Activated CD4-positive, alpha-beta T cell treated with anti-CD3 and anti-CD28 coated beads for 36 hours (primary cell): ENCODE data around the gene MRPL39. TPM values are rescaled to one million over a fixed set of nuclear protein-coding genes. Genes with fewer than 3 reads are reported as not detected.

Experiments
- ATAC-seq: fragments of 200-7000 bp; cut with Tn5 transposase; one replicate; pipeline ENCODE4 v1.10.0; 2021; ENCODE audit warnings: mild to moderate bottlenecking, moderate library complexity
- CTCF ChIA-PET: fragments of 350-600 bp; sonication (Branson Sonifier 250); formaldehyde crosslinking; loops from one replicate; lab custom pipeline; 2021; ENCODE audit warnings: antibody characterized with exemption; lab: Charles Lee
- POLR2A ChIA-PET: fragments of 350-600 bp; sonication (Branson Sonifier 250); formaldehyde crosslinking; loops from one replicate; lab custom pipeline; 2021; ENCODE audit warnings: antibody characterized with exemption, inconsistent platforms; lab: Charles Lee
- DNase-seq: peaks from one replicate; pipeline ENCODE4 v3.0.0-alpha.2; 2020
- H3K27ac Mint-ChIP-seq: one replicate; pipeline ENCODE4 v1.8.0; 2021; ENCODE audit warnings: mixed read lengths
- H3K27me3 Mint-ChIP-seq: one replicate; pipeline ENCODE4 v1.8.0; 2021; ENCODE audit warnings: mixed read lengths
- H3K36me3 Mint-ChIP-seq: one replicate; pipeline ENCODE4 v1.8.0; 2021; ENCODE audit warnings: low read depth, mixed read lengths
- H3K4me1 Mint-ChIP-seq: one replicate; pipeline ENCODE4 v1.8.0; 2021; ENCODE audit warnings: mixed read lengths
- H3K4me3 Mint-ChIP-seq: one replicate; pipeline ENCODE4 v1.8.0; 2021; ENCODE audit warnings: mild to moderate bottlenecking, moderate library complexity, mixed read lengths
- H3K9me3 Mint-ChIP-seq: one replicate; pipeline ENCODE4 v1.8.0; 2021; ENCODE audit warnings: low read depth, mixed read lengths
- intact Hi-C, 2 experiments: fragments of 100-400 bp; cut with DNase I in 1 of 2; cut with micrococcal nuclease in 1 of 2; formaldehyde crosslinking; loops; one replicate each; pipeline versions ENCODE4 v1.14.2 to v1.15.1; 2022 to 2024; cut with DNase I, micrococcal nuclease
- total RNA-seq, 2 experiments: library from RNA; stranded (reverse); gene quantifications; one replicate each; pipeline ENCODE4 v1.2.3, GENCODE V29; 2021

The MRPL39 gene
- total RNA-seq, 2 experiments from 2014 or later, result 78.4 to 84.5 TPM

DNA sequence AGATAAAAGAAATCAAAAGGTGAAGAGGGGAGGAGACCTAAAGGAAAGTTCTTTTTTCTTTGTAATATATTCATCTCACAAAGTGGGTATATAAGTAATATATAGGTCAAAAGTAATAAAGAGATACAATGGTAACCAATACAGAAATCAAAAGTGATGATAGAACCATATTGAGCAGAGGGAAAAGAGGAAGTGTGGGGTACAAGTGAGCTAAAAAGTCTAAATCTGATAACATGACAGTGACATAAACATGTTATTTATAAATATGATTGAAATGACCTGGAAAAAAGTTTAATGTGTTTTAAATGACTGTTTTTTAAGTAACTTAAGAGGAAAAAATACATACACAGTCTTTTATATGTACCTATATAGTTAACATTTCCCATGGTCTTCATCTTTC is 70.5 kb downstream of the MRPL39 start:
- ChIA-PET POLR2A (interaction anchor here (0.8 to 1.0 kb wide), 2 partner anchors 21 to 25 kb away, joined by 3 to 7 read pairs; no protein-coding TSS in a partner anchor), CTCF (interaction anchor here (1.2 kb wide), 1 partner anchor 13 kb away, joined by 4 read pairs; no protein-coding TSS in a partner anchor)
- ATAC-seq (no peak), DNase-seq (no peak)
- intact Hi-C loops, result loop anchor here in 1 of 2 experiments (2.0 kb wide), 1 partner anchor 22 kb away; no protein-coding TSS in a partner anchor
- Mint-ChIP-seq H3K9me3 (peaks cover 22% of the 10 kb centered on the region), H3K27me3 (no peaks in the 10 kb centered on the region), H3K4me1 (peaks cover 11% of the 10 kb centered on the region), H3K27ac (no peak overlapping the region), H3K4me3 (no peak overlapping the region), H3K36me3 (peaks cover 8% of the 10 kb centered on the region)

DNA sequence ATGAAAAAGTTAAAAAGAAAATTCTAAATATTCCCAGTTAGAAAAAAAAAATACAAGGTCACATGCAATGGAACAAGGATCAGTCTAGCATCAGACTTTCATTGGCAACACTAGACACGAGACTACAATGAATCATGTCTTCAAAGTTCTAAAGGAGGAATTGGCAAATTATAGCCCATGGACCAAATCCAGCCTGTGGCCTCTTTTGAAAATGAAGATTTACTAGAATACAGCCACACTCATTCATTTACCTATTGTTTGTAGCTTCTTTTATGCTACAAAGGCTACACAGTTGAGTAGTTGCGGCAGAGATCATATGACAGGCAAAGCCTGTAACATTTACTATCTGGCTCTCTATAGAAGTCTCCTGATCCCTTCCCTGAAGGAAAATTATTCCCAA is 71.4 kb downstream of the MRPL39 start:
- DNase-seq (no peak), ATAC-seq (no peak)
- peaks cover 7% of the 10 kb centered on the region for H3K4me1 Mint-ChIP-seq
- CTCF ChIA-PET, result interaction anchor here (1.2 kb wide), 1 partner anchor 69 kb away, joined by 3 read pairs; no protein-coding TSS in a partner anchor
- H3K9me3 Mint-ChIP-seq, result peaks cover 19% of the 10 kb centered on the region
- no peak overlapping the region for H3K4me3 Mint-ChIP-seq
- peaks cover 8% of the 10 kb centered on the region for H3K36me3 Mint-ChIP-seq
- intact Hi-C loops, result loop anchor here in 1 of 2 experiments (2.0 kb wide), 1 partner anchor 21 kb away; no protein-coding TSS in a partner anchor
- POLR2A ChIA-PET, result no interaction called here
- H3K27me3 Mint-ChIP-seq, result no peaks in the 10 kb centered on the region
- H3K27ac Mint-ChIP-seq, result no peak overlapping the region

Other genes with a start within 250 kb of the MRPL39 start
- 1 to 10 TPM; 1.1 to 1.2 TPM for gene JAM2, start 31.8 kb upstream of the MRPL39 start, total RNA-seq
- 100 to 1,000 TPM; 154 to 165 TPM for gene ATP5PF, start 127.4 kb upstream of the MRPL39 start, total RNA-seq
- 10 to 100 TPM; 18.7 to 25.3 TPM for gene GABPA, start 127.5 kb upstream of the MRPL39 start, total RNA-seq